GM10847 (cell line): ENCODE results near the gene P2RY6.

Source experiments
- POLR2A ChIP-seq: IDR thresholded peaks from 2 replicates; pipeline ENCODE4 v1.6.1; 2011; ENCODE audit not compliant: insufficient read length; ENCODE audit errors: extremely low read depth

Gene P2RY6, protein sequence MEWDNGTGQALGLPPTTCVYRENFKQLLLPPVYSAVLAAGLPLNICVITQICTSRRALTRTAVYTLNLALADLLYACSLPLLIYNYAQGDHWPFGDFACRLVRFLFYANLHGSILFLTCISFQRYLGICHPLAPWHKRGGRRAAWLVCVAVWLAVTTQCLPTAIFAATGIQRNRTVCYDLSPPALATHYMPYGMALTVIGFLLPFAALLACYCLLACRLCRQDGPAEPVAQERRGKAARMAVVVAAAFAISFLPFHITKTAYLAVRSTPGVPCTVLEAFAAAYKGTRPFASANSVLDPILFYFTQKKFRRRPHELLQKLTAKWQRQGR

DNA sequence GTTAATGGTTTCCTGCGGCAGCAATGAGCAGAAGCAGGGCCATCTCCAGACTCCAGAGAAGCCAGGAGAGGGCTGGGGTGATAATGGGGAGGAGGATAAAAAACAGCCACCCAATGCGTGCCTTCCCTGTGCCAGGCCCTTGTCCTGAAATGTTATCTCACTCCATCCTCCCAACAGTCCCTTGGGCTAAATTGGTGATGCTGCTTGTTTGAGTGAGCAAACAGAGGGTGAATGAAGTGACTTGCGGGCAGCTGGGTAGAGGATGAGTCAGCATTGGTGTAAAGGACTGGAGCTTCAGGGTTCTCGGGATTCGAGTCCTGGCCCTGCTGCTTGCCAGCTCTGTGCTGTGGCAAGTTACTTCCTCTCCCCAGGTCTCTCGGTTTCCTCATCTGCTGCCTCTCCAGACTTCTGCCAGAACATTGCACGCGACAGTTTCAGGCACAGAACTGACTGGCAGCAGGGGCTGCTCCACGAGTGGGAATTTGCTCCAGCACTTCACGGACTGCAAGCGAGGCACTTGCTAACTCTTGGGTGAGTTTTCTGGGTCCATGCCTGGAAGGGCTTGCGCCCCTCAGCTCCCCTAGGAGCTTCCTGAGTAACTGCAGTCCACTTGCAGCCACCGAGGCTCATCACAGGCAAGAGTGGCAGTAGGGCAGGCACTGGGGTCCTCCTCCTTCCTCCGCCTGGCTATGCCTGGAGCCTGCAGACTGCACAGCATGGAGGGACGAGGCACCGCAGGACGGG is at the start of gene P2RY6:
TSS of gene P2RY6 (plus strand) at position 403 of the 744 bp plus-strand sequence. CDS start 24,181 bp downstream, outside the sequence.
- TF ChIP-seq POLR2A, result no peak

DNA sequence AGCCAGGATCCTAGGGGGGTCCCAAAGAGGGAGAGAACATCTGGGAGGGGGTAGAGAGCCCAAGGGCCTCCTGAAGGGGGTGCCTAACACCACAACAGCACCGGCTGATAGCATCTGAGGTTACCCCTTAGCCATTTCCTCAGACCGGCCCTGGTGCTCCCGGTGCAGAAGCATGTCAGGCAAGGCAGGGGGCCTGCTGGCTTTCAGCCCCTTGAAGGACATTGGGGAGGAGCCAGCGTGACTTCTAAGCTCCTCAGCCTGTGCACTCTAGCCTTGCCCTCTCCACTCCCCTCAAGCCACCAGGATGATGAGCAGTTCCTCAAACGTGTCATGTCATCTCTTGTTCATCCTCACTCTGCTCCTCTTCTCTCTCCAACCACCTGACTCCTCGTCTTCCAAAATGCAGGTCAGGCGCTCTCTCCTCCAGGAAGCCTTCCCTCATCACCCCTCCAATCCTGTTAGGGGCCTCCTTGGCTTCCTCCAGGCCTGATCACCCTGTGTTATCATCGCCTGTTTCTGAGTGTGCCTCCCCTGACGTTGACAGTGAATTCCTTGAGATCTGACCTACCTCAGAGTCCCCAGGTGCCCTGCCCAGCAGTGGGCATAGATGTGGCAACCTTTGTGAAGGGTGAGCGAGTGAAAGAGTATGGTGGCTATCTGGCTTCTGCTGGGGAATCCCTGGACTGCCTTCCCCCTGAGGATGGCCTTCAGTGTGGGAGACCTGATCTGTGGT is 48.0 kb upstream of the P2RY6 start:
- TF ChIP-seq POLR2A, result no peak

DNA sequence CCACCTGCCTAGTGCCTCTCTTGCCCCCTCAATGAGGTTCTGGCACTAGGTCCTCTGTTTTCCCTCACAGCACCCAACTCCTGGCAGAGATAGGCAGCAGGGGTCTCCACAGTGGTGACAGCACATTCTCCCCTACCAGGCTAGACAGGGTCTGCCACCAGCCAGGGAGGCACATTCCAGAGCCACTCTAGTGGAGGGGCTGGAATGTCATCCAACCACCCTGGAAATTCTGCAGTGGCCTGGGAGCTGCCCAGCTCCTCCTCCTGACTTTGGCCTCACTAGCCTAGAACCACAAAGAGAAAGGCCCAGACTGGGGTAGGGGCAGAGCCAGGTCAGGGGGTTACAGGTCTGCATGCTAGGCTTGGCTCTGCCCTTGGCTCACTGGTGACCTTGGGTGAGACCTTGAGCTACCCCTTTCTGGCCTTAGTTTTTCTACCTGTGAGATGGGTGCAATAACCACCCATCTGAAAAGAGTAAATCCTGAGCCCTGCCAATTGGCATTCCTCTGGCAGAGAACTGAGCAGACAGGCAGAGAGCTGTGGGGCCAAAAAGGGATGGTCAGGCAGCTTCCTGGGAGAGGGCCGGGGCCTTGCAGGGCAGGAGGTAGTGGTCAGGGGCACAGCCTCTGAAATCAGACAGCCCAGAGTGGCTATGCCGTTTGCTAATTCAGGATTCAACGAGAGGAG is 47.0 kb upstream of the P2RY6 start:
- TF ChIP-seq POLR2A, result no peak

DNA sequence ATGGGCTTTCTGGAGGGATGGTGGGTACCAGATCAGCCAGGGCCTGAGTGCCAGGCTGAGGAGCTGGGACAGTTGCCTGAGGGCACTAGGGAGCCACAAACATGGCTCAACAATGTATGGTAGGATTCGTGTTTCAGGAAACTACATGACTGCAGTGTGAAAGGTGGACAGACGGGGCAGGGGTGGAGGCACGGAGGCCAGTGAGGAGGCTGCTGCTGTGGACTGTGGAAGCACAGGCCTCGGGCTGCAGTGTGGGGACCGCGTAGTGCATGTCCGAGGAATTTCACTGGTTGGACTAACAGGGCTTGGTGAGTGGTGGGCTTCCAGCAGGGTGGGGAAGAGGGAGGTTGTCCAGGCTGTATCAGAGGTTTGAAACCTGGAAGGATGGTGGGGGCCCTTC is 46.3 kb upstream of the P2RY6 start:
- TF ChIP-seq POLR2A, result no peak

DNA sequence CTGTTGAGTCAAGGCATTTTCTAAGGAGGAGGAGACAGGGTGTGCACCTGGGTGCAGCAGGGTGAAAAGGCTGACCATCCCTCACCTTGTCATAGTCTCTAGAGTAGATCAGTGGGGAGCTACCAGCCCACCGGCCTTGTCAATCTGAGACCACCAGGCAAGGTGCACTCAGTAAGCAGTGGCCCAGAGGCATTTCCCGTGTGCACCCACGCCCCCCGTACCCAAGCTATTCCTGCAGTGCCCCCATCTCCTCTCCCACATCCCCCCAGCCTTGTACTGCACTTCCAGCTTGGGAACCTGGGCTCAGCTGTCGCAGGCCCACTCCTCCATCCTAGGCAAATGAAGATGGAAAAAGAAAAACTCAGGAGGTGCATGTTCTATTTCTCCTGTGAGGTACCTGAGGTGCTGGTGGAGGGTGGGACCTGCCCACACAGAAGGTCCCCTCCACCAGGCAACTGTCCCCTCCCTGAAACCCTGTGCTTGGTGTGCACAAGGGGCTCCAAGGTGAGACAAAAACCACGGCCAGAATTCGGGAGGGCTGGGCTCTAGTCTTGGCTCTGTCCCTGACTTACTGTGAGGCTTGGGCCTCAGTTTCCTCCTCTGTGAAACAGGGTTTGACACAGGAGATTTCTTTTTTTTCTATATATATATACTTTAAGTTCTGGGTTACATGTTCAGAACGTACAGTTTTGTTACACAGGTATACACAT is 45.7 kb upstream of the P2RY6 start:
- no peak for TF ChIP-seq POLR2A

DNA sequence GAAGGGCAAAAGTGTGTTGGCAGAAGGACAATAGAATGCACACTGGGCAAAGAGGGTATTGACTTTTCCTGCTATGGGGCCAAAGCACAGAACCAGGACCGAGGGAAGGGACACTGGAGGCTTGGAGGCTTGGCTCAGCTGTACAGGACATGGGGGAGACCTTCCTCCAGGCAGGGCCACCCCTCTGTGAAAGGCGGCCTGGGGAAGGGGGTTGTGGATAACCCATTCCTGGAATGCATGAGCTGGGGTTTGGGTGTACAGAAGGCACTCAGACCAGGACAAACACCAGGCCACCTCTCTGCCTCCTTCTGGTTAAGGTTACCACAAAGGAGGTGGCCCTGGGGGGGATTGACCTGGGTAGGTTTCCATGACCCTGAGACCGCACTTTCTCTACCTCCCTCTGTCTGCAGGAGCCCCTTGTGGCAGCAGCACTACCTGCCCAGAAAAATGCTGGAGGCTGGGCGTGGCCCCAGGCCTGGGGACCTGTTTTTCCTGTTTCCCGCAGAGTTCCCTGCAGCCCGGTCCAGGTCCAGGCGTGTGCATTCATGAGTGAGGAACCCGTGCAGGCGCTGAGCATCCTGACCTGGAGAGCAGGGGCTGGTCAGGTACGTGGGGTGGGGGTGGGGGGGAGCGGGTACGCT is 44.4 kb upstream of the P2RY6 start:
- no peak for TF ChIP-seq POLR2A

DNA sequence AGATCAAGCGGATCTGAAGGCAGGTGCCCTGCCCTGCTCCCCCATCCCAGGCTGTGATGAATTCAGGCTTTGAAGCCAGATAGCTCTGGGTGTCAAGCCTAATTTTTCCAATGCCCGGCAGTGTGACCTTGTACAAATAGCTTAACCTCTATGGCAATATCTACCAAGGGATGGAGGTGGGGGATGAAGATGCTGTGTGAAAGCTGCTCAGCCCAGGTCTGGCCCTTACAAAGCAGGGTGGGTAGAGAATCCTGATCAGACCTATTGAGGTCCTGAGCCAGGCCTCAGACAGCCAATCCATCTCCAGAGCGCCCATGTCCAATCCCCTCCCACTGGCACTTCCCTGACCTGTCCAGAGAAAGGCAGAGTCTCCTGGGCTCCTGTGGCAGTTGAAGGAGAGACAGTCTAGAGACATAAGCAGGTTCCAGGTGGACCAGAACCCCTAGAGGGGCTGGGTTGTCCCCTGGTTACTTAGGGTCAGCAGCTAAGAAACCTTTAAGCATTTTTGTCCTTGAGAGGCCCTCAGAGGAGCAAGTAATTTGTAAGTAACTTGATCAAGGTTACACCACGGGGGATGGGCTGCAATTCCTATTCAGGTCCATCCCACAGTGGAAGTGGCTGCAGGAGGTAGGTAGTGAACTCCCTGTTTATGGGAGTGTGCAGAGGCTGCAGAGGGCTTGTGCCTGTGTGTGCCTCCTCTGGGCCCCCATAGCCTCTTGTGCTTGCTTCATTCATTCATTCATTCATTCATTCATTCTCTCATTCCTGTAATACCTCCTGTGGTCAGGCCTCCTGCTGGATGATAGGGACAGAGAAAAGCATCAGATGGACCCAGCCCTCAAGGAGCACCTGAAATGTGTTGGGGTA is 43.6 kb upstream of the P2RY6 start:
- no peak for TF ChIP-seq POLR2A

DNA sequence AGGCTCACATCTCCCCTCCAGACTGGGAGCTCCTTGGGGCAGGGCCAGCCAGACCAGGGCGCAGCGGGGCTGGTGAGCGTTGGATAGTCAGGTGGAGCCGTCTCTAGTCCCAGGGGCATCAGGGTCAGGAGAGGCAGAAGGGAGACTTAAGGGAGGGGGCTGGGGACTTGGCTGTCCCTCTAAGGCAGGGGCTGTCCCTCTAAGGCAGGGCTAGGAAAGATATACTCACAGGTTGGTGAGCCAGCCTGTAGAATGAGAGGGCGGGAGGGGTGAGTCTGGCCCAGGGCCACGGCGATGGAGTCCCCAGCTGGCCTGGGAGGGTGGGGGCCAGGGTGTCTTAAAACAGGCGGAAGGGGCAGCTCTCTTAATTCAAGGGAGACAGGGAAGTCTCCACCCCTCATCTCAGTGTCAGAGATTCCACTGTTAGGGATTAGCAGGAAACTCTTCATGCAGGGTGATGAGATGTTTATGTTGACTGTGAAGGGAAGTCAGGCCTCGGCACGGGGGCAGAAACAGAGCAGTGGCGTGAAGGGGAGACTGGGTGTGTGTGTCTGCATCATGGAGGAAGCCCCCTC is 42.7 kb upstream of the P2RY6 start:
- no peak for TF ChIP-seq POLR2A

DNA sequence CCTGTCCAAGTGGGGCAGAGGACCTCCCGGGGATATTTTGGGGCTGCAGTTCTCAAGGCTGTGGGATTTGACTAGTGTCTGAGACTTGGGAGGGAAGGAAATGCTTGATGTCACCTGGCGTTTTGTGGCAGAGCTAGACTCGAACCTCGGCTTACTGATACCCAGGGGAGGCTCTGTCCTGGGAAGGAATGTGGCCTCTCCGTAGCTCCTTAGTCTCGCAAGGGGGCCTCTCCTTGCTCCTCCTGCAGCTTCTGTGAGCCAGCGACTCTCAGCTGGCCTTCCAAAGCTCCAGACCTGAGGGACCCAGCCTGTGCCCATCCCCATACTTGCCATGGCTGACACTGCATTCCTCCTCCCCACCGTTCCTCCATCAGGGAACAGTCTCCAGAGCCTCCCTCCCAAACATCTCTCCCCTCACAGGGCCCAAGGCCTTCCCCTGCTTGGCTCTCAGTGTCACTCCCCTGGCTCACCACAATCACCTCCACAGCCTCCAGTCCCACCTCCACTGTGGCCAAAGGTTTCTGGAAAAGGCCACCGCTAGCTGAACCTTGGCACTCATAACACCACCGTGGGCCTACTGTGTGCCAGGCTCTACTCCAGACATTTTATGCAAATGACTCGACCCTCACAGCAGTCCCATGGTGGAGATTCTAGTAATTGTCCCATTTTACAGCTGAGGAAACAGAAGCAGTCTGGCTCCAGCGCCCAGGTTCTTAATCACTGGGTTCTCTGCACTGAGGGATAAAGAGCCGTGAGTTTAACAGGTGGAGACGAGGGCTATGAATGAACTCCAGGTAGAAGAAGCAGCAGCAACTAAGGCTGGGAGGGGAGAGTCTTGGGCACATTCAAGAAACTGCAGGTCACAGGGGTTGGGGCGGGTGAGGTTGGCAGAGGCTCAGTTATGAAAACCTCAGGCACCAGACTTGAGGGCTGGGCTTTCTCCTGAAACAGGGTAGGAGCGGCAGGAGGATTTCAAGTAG is 42.0 kb upstream of the P2RY6 start:
- TF ChIP-seq POLR2A, result no peak

DNA sequence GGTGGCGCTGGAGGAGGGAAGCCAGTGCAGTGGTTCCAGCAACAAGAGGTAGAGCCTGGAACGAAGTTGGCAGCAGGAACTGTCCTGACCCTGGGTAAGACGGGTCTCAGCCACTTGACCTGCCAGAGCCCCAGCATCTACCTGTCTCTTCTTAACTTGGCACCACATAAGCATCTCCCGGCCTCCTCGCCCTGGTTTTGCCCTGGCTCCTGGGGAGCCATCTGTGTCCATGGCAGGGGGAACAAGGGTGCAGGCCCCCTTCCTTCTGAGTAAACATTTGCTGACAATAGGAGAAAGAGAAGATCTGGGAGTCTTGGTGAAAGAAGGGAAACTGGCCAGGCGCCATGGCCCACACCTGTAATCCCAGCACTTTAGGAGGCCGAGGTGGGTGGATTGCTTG is 41.2 kb upstream of the P2RY6 start:
- no peak for TF ChIP-seq POLR2A

DNA sequence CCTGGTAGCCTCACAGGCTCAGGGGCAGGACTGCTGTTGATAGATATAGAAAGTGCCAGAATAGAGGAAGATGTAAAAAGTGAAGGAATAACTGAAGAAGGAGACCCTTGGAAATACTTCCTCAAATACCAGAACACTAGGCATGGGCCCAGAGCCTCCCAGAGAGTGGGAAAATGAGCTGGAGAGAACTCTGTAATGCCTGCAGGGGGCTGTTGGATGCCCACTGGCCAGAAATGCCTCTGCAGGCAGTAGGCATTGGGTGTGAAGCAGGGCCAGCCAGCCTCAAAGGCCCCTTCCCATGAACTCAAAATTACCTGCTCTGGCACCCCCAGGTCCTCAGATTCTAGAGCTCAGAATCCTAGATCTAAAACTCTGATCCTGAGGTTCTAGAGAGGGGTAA is 38.9 kb upstream of the P2RY6 start:
- TF ChIP-seq POLR2A, result no peak
